ENCODE data around the gene ARRDC5. TPM values are rescaled to one million over a fixed set of nuclear protein-coding genes. Genes with fewer than 3 reads are reported as not detected.

Gene ARRDC5
- polyA plus RNA-seq, 4 donors = 0.04 TPM; not detected in 3

Other genes with a start within 250 kb of the ARRDC5 start
- gene MYDGF, start 232.6 kb downstream of the ARRDC5 start, polyA plus RNA-seq (ENCODE audit: insufficient read length in 4 of 4) = 10 to 100 TPM; 61.8 to 99.4 (median 69.1) TPM
- 10 to 100 TPM; 16.4 to 25.5 (median 21.9) TPM for gene DPP9, start 179.1 kb downstream of the ARRDC5 start, polyA plus RNA-seq (ENCODE audit: insufficient read length in 4 of 4)
- 1 to 10 TPM; 1.4 to 2.1 (median 1.7) TPM for gene FEM1A, start 111.2 kb downstream of the ARRDC5 start, polyA plus RNA-seq (ENCODE audit: insufficient read length in 4 of 4)
- gene TICAM1, start 71.2 kb downstream of the ARRDC5 start, polyA plus RNA-seq (ENCODE audit: insufficient read length in 4 of 4) = 1 to 10 TPM; 5.6 to 8.1 (median 6.6) TPM
- gene PLIN3, start 35.2 kb downstream of the ARRDC5 start, polyA plus RNA-seq (ENCODE audit: insufficient read length in 4 of 4) = 10 to 100 TPM; 42.9 to 56.5 (median 45.0) TPM
- gene UHRF1, start 6.6 kb upstream of the ARRDC5 start, polyA plus RNA-seq (ENCODE audit: insufficient read length in 4 of 4) = 10 to 100 TPM; 30.1 to 36.6 (median 34.3) TPM
- gene KDM4B, start 66.2 kb upstream of the ARRDC5 start, polyA plus RNA-seq (ENCODE audit: insufficient read length in 4 of 4) = 10 to 100 TPM; 19.8 to 29.5 (median 20.5) TPM

Measured in right renal pelvis (tissue), 4 donors.